ENCODE measurements around the gene C5orf63. TPM values are rescaled to one million over a fixed set of nuclear protein-coding genes. Genes with fewer than 3 reads are reported as not detected.
A peak's percentile ranks its signal among the peaks of the same experiment; 100 is the strongest.
"Not testable (repeated sequence)": the region's sequence is repeated elsewhere in the genome, so short reads cannot be mapped to it uniquely, and the experiment has no call there.

C5orf63 gene
- total RNA-seq, 1 experiment from 2014 or later, result 1.4 TPM

DNA sequence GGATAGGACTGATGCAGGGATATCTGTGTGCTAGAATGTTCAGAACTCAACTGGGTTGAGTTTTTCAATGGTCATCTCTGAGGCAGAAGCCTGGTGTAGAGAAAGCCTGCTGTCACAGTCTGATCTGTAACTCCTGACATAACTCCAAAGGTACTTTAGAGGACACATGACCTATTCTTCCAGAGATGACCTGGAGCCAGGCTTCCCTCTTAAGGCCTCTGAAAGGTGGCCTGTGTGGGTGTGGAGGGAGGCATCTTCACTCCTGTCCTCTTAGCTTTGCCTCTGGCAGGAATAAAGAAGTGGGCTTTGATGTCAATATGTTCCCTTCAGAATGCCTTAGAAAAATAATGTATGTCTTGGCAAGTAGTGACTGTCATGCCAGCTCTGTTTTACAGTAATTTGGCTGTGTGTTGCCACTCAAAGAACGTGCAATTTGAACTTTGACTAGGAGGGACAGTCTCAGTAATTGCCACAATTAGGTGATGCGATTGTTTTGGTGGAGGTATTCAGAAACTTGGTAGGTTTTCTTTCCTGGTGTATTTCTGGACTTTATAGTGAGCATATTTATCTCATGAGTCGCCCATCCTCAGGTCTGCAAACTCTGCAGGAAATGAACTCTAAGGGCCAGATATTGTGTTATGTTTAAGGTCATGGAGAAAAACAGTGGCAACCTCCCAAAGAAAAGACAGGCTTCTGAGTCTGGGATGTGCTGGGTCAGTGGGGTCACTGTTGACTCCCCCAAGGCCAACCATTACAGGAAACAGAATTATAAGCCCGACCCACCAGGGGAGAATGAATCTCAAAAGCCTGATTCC, 3.2 kb upstream of the C5orf63 start:
- no peak for DNase-seq (ENCODE audit: low spot score)

DNA sequence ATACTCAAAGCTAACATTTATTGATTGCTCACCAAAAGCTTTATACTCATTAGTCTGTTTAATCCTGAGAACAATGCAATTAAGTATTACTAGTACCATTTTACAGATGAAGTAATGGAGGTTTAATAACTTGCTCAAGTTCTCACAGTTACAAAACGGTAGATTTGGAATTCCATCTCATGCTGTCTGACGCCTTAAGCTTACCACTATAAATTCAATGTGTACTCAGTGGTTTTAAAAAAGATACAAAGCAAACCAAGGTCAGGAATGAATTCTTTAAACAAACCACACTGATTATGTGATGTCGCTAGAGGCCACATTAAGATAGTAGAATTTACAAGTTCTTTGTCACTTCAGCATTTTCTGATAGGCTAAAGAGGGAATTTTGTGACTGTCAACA, 1.2 kb upstream of the C5orf63 start:
- no peak for DNase-seq (ENCODE audit: low spot score)

DNA sequence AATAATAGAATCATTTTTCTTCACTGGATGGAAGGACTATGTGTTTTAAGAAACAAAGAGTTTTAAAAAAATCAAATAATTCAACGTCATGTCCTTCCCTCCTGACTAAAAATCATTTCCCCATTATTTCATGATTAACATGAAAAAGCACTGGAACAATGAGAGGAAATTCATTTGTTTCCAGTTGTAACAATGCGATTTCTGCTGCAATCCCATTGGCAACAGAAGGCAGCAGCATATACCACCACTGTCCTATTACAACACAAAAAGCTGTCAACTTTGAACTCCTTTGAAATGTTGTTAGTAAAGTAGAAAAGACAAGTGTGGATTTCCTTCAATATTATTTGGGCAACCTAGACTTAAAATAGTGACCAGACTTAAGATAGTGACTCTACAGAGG, 3.1 kb downstream of the C5orf63 start:
- no peak for DNase-seq (ENCODE audit: low spot score)

DNA sequence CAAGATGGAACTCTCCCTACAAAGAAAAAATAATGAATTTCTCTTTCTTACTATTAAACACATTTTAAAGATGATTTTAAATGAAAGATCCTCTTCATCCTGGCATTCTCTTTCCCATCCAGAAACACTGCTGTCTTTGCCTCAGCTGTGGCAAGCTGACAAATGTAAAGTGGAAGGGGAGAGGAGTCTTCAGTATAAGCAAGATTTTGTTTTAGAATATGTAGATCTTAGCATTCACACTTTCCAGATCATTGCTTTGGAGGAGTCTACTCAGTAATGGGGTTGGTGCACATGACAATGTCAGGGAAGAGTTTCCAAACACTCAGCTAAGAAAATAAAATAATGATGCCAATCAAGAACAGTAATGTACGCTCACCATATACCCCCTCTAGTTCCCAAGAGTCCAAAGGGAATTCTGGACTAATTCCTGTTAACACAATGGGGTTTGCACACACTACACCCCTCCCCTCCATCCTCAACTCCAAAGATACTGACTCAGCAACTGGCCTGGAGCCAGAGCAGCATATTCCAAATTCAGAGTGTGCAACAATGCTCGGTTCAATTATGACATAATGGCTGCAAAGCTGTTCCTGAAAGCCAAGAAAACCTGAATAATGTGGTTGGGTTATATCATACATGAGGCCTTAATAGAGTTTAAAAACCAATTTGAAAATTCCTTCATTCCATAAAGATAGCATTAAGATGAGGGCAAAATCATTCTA, 4.6 kb downstream of the C5orf63 start:
- peak; percentile 22 for DNase-seq (ENCODE audit: low spot score)

DNA sequence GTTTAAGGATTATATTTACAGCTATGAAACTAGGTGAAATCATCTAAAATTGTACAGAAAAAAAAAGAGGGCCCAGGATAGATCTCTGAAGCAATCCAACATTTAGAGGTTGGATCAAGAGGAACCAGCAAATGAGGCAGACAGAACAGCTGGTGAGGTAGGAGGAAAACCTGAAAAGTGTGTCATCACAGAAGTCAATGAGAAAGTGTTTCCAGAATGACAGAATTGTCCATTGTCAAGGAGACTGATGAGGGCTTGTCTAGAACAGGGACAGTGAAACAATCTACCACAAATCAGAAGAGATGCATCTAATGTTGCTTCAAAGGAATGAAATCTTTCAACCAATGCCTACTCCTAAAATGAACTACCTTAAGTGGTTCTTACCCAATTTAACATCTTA, 6.6 kb downstream of the C5orf63 start:
- DNase-seq (ENCODE audit: low spot score), result no peak

DNA sequence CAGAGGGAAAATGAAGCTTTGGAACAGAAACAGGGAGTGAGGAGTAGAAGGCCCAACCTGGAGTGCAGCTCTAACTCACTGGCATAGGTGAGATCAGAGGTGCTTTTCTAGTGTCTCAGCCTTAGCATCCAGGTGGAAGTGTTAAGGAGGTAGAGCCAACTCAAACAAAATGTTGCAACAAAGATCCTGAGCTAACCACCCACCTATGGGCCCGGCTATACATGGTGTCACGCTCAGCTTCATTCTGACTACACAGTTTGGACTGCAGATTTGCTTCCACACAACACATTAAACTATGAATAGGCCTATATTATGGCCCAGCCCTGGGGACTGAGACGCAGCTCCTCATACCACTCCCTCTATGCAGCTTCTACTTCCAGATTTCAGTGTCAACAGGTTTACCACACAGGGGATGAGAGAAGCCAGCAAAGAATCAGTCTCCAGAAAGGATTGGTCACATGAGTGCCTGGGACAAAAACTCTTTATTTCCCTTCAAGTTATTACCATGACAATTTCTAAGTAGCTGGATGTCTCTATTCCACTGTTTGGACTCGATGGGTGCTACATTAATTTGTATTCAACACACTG, 9.0 kb downstream of the C5orf63 start:
- no peak for DNase-seq (ENCODE audit: low spot score)

DNA sequence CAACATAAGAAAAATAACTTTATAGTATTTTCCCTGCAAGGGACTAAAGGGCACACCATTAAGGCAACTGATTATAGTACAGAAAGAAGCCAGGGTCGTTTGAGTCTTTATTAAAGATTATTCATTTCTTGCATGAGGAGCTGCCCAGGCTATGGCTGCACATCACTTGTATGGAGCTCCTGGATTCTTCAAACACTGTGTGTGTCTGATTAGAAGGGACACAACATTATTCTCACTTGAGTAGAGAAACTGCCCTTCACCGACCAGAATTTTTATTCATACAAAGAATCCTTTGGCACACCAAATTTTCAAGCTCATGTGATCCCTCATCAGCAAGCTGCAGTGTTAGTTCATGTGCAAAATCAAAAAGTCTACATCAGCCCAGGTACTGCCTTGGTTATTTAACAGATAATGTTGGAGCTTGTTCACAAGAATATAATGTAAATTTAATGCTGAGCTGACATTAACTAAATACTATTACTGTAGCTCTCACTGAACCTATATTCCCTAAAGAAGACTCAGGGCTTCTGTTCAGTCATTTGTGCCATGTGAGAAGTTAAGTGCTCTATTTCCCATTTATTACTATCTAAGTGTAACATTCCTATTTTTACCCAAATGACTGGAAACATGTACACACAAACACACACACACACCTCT, 9.9 kb downstream of the C5orf63 start:
- no peak for DNase-seq (ENCODE audit: low spot score)

DNA sequence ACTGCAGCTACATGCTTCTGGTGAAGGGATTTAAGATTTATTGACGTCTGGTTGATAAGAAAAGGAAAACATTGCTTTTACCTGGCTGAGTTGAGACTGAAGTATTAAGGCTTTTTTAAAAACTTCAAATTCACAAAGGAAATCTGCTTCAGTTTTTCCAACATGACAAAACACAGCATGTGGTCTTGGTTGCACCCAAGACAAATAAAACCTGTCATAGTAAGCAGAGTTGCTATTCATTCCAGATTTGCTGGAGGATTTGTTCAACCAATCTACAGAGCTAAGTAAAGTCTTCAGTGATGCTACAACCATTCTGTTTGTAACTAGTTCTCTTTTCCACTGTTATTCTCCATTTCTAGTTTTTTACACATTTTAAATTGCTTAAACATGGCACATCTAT, 11.3 kb downstream of the C5orf63 start:
- DNase-seq (ENCODE audit: low spot score), result no peak

DNA sequence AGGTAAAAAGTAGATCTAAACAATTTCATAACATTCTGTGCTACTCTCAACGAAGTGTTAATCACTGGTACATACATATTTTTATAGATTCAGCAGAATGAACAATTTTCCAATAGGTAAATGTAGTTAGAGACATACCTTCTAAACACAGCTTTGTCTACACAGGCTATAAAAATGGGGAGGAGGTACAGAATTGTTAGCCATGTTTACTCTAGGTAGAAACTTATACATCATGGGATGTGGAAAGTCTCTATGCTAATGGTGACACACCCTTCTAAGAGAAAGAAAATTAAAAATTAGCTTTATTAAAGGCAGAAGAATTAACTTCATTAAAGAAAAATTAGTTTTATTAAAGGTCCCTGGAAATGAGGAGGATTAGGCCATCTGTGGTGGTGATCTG, 11.8 kb downstream of the C5orf63 start:
- DNase-seq (ENCODE audit: low spot score), result no peak

DNA sequence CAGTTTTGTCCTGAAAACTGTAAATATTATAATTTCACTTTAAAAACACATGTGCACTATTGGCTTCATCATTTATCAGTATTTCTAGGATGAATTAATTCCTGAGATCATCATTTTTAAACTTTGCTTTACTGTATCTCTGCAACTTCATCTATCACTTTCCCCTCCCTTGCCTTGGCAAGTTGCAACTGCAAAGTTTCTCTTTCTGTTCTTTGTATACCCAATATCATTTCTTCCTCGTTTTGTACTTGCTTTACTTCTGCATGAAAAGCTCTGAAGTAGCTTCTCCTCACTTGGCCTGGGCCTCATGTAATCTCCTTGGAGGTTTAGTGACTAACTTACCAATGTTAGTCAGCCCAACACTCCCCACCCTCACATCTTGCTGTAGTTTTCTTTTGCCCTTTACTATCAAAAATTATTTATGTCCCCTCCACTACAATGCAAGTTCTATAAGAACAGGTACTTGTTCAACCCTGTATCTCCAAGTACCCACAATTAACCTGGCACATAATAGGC, 12.8 kb downstream of the C5orf63 start:
- DNase-seq (ENCODE audit: low spot score), result no peak

DNA sequence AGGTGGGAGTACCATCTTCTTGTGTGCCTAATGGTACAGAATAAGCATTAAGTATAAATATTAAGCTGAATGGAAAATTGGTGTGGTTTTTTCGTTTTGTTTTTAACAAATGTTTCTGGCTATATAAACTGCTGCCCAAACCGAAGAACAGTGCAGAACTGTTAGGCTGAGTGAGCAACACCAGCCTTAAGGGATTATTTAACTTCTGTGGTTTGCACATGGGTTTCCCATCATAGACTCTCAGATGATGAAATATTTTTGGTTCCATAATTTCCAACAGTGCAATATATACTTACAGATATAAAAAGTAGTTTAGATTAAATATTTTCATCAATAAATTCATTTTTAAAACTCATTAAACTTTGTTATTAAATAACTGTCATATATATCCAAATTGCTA, 16.4 kb downstream of the C5orf63 start:
- DNase-seq (ENCODE audit: low spot score), result no peak

DNA sequence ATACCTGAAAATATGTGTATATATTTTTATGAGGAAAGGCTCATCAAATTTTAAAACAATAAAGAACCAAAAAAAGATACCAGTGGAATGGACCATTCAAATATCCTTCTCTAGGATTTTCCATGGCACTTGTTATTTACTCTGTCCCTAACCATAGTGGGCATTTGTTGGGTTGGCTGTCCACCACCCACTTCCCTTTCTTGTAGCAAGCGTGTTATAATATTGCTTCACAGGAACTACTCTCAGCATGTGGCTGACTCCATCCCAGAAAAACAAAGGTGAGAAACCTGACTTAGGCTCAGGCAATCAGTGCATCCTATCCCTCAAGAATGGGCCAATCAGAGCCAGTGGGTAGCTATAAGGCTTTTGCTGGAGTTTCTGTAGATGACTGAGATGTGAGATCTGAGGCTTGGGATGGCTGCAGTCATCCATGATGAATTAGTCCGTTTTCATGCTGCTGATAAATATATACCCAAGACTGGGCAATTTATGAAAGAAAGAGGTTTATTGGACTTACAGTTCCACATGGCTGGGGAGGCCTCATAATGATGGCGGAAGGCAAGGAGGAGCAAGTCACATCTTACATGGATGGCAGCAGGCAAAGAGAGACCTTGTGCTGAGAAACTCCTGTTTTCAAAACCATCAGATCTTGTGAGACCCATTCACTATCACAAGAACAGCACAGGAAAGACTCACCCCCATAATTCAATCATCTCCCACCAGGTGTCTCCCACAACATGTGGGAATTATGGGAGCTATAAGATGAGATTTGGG, 17.2 kb downstream of the C5orf63 start:
- DNase-seq (ENCODE audit: low spot score), result no peak

DNA sequence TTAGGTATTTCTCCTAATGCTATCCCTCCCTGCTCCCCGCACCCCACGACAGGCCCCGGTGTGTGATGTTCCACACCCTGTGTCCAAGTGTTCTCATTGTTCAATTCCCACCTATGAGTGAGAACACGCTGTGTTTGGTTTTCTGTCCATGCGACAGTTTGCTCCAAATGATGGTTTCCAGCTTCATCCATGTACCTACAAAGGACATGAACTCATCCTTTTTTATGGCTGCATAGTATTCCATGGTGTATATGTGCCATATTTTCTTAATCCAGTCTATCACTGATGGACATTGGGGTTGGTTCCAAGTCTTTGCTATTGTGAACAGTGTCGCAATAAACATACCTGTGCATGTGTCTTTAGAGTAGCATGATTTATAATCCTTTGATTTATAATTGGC, 19.8 kb downstream of the C5orf63 start:
- not testable (repeated sequence) for DNase-seq (ENCODE audit: low spot score)

DNA sequence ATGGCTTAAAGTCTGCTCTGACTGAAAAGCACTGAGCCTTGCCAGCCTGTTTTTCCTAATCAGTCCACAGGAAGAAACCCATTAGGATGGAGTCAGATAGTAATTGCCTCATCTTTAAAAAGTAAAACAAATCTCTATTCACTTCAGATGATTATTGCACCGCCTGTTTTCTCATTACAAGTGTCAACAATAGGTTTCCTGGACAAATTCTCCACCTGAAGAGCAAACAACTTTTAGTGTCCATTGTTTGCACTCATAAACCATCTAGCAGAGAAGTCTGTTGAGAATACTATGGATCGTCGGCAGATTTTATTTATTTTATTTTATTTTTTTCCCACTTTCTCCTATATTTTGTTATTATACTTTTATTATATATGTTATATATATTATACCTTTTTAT, 20.3 kb downstream of the C5orf63 start:
- DNase-seq (ENCODE audit: low spot score), result no peak

DNA sequence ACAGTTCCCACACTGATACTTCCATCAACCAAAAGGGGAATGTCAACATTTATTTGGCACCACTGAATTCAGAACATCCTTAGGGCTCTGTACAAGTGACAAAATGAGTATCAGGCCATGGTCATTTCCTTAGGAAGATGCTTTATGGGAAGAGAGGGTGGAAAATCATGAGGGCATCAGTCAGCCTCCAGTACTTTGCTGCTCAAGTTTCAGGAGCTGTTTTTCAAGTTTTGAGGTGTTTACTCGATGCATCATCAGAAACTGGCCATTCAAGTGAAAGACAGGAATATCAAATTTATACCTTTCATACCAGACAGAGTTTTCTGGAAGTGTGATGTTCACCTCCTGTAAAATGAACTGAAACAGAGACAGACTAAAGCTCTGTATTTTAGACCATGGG, 21.7 kb downstream of the C5orf63 start:
- DNase-seq (ENCODE audit: low spot score), result no peak

DNA sequence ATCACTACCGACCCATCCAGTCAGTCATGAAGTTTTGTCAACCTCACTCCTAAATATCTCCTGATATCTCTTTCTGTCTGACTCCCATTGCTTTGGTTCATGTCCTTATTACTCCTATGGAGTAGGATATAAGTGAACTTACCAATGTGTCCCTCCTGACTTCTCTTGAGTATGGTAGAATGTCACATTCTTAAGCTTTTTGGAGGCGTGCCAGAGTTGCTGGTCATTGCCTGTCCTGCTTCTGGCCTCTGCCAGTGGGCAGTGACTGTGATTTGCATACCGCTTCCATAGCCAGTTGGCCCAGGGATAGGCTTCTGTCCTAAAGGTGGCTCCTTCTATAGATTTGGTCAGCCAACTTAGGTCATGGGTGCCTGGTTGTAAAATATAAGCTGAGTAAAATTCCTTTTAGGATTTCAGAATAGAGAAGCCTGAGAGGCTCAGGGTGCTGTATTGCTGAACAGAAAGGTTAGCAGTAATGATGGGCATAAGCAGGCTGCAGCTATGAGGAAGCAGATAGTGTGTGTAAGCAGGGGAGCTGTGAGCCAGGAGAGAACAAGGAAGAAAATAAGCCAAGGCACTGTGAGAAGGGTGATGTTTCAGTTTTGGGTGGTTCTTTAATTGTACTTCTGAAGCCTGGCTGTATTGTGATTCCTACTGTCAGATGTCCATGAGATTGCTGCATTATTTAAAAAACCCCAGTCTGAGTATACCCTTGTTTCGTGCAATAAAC, 26.8 kb downstream of the C5orf63 start:
- DNase-seq (ENCODE audit: low spot score), result no peak

DNA sequence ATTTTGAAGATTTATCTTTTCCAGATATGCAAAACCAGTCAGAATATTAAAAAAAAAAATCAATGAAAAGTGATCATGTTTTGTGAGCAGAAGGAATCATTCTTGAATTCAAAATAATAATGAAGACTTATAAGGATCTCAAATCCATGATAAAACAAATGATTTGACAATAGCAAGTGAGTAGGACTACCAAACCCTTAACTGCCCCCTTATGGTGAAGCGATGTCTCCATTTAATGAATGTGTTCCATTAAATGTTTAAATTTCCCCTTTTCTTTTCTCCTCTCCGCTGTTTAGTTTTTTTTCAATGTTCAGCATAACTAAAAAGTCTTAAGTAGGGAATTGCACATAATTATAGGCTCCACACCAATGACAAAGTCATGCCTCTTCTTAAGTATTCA, 30.7 kb downstream of the C5orf63 start:
- no peak for DNase-seq (ENCODE audit: low spot score)

DNA sequence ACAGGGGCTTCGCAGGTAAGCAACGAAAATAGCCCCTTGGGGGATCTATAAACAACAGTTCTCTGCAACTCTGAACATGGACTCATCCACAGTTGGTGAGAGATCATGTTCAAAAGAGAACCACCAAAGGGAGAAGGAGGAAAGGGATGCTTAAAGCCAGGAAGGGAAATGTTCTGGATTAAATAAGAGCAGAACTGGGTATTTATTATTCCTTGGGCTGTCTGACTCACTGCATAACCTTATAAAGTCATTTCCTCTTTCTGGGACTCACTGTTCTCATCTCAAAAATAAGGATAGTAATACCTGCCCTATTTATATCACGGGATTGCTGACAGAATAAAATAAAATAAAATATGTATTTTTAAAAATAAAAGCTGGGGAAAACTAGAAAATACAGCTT, 31.7 kb downstream of the C5orf63 start:
- DNase-seq (ENCODE audit: low spot score), result peak; percentile 45

DNA sequence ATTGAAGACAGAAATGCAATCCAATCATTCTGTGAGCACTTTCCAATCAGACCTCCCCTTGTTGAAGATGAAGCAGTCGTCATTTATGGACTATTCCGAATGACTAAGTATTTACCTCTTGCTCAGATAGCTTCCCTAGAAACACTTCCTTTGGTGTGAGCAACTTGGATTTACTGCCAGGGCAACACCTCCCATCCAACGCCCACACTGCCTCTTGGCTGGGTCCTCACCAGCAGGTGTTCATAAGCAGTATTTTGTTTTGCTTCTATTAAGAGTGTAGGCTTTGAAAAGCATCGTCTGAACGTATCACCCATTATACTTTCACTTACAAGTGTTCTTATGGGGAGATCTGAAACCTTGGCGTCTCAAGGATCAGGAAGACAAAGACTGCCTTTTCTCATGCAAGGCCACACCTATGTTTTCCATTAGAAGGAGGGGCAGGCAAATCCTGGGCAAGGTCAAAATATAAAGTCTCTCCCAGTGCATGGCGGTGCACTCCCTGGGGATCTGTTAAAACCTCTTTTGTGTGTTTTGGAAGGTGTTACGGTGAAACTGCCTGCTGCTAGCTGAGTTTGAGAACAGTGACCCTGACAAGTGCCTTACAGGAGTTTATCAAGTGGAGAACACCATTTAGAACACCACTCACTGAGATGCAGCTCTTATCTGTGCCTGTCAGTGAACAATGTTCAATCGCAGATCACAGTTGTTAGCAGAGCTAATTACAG, 32.3 kb downstream of the C5orf63 start:
- DNase-seq (ENCODE audit: low spot score), result peak; percentile 28

DNA sequence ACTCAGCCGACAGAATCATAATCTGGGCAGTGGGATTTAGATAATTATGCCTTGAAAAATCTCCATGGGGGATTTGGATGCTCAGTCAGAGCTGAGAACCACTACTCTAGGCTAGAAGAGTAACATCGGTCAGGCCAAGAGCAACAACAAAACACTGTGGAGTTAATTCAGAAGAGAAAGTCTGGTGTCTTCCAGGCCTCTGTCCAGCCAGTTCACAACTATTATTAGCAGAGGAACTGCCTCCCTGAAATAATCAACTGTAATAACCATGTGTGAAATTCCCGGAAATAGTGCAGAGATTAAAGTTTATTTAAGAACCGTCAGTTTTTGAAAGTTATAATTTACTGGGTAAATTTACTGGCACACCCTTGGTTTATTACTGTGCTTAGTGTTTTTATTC, 34.8 kb downstream of the C5orf63 start:
- DNase-seq (ENCODE audit: low spot score), result no peak
